HTERT RPE-1 (cell line): ENCODE data around the gene AK2.
"Not testable (repeated sequence)": the region's sequence is repeated elsewhere in the genome, so short reads cannot be mapped to it uniquely, and the experiment has no call there.

Experiments
- in situ Hi-C: fragments of 300-500 bp; cut with MboI; formaldehyde crosslinking; loops from 4 replicates; pipeline ENCODE4 v1.14.3; 2020; ENCODE audit warnings: low sequenced_read_pairs

The AK2 gene

GRCh38 chr1:33002006-33002405 is 34.7 kb downstream of the AK2 start:
- in situ Hi-C loops = no loop called here

DNA sequence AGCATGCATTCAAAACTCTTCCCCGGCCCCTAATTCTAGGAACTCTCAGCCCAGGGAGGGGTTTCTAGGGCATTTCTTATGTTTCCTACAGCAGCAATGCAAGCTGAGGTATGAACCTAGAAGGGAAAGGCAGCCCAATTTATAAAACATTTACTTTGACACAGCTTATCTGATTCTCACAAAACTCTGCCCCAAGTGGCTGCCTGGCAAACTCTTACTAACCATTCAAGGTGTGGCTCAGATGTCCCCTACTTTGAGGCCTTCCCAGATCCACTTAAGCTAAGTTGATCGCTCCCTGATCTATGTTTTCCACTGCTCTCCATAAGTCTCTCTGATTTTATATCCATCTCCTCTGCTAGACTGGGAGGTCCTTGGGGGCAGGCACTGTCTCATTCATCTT is 35.4 kb downstream of the AK2 start:
- in situ Hi-C loops = no loop called here

- in situ Hi-C loops = no loop called here
Observed at GRCh38 chr1:33000427-33001026, 36.2 kb downstream of the AK2 start.

GRCh38 chr1:32998997-32999396 is 37.7 kb downstream of the AK2 start:
- in situ Hi-C loops = no loop called here

DNA sequence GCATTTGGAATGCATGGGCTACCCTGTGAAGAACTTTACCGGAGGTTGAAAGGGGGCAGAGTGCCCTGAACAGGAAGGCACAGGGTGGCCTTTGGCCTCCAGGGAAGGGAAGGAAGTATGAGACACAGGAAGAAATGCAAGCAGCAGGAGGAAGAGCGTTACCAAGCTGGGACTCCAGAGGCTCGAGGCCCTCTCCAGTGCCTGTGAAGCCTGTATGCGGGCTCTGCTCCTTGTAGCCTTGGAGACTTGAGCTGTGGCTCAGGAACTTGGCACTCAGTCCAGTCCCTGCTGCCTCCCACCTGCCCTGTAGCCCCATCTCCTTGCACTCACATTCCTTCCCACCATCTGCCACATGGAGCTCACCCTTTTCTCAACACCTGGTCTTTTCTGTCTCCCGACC is 38.6 kb downstream of the AK2 start:
- in situ Hi-C loops = no loop called here

DNA sequence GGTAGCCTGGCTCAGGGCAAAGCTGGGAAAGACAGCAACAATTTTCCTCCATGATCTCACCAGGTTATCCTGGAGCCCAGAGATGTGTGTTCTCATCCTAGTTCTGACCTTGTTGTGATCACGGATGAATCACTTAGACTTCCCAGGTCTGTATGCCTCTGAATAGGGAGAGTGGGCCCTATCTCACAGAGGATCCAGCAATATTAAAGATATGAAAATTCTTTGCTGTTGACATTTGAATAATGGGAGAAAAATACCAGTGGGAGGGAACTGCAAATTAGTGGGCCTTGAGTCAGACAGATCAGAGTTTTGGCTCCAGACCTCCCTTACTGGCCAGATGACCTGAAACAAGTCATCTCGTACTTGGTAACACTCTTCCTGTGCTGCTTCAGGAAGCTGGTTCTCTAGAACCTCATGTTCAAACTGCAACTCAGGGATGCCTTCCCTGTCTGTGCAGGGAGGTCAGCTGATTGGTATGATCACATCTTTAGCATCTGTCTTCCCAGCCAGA is 39.2 kb downstream of the AK2 start:
- in situ Hi-C loops = no loop called here

DNA sequence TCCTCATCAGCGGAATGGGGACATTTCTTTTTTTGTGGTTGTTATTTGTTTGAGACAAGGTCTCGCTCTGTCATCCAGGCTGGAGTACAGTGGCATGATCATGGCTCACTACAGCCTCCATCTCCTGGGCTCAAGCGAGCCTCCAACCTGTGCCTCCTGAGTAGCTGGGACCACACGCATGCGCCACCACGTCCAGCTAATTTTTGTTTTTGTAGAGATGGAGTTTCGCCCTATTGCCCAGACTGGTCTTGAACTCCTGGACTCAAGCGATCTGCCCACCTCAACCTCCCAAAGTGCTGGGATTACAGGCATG is 43.4 kb downstream of the AK2 start:
- in situ Hi-C loops = not testable (repeated sequence)

DNA sequence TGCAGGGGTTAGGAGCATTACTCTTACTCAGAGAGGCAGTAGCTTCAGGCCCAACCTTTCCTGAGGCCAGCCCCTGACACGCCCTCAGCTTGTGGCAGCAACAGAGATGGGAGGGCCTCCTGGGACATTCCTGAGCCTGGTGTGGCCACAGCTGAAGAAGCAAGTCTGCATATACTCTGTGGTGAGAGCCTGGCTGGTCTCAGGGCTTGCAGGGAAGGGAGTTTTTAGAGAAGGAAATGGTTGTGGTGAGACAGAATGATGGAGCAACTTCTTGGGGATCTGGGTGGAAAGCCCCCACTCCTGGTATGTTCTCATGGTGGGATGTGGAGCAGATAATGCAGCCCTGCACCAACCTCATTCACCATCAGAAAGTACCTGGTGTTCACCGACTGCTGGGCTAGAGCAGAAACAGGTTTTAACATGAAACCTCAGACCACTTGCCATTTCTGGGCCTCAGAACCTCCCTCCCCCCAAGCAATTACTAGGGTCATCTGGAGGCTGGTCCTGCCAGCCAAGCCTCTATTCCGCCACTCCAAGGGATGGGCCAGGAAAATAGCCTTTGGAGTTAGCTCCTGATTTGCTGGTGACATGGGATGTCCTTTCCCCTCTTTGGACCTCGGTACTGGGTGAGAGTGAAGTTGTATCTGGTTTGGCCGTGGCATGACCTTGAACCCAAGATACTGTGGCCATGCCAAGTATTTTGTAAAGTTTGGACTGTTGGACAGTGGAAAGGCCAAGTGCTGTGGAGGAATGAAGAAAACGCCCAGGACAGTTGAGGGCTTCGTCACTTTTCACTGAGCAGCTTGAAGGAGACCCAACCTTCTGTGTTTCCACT is 44.0 kb downstream of the AK2 start:
- in situ Hi-C loops = no loop called here

DNA sequence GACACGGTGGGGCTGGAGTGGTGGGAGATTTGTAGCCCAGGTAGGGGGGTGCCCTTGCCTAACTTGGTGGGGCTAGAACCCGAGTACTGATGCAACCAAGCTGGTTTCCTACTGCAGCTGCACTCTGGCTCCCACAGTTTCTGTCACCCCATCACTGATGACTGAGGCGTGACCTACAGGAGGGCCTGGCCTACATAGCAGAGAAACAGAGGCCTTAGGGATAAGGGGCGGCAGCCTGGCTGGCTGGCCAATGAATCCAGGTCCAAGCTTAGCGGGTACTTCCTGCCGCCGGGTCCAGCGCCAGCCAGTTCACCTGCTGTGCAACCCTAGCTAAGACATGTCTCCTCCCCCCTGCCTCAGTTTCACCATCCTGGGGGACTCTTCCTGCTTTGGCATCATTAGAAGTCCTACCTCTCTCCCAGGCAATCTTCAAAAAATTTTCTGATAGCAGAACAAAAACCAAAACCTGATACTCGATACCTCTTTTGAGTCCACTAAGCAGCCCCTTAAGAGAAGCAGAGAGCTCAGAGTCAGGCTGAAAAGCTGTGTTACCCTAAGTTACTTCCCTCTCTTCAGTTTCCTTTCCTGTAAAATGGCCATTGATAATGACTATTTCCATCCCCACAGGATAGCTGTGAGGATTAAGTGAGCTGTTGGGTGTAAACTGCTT is 44.7 kb downstream of the AK2 start:
- in situ Hi-C loops = no loop called here

GRCh38 chr1:32991386-32991785 is 45.3 kb downstream of the AK2 start:
- in situ Hi-C loops = no loop called here

- in situ Hi-C loops = no loop called here
Observed at GRCh38 chr1:32990887-32991286, 45.8 kb downstream of the AK2 start.

GRCh38 chr1:32989160-32990050 is 47.3 kb downstream of the AK2 start:
- in situ Hi-C loops = no loop called here

DNA sequence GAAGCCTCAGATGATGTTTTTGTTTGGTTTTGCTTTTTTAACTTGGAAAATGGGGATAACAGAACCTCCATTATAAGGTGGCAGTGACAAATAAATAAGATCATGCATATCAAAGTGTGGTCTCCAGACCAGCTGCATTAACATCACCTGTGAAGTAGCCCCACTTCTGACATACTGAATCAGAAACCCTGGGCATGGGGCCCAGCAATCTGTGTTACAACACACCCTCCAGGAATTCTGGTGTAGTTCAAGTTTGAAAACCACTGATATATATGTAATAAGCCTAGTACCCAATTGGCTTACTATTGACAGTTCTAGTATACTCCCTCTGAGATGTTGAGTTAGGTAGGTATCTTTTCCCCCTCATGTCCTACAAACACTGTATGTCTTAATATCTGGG is 48.0 kb downstream of the AK2 start:
- in situ Hi-C loops = no loop called here

- in situ Hi-C loops = no loop called here
Observed at GRCh38 chr1:32985226-32985625, 51.5 kb downstream of the AK2 start.

GRCh38 chr1:32984455-32985171 is 52.1 kb downstream of the AK2 start:
- in situ Hi-C loops = no loop called here

- in situ Hi-C loops = no loop called here
Observed at GRCh38 chr1:32984090-32984454, 52.6 kb downstream of the AK2 start.

- in situ Hi-C loops = no loop called here
Observed at GRCh38 chr1:32983020-32983419, 53.7 kb downstream of the AK2 start.

DNA sequence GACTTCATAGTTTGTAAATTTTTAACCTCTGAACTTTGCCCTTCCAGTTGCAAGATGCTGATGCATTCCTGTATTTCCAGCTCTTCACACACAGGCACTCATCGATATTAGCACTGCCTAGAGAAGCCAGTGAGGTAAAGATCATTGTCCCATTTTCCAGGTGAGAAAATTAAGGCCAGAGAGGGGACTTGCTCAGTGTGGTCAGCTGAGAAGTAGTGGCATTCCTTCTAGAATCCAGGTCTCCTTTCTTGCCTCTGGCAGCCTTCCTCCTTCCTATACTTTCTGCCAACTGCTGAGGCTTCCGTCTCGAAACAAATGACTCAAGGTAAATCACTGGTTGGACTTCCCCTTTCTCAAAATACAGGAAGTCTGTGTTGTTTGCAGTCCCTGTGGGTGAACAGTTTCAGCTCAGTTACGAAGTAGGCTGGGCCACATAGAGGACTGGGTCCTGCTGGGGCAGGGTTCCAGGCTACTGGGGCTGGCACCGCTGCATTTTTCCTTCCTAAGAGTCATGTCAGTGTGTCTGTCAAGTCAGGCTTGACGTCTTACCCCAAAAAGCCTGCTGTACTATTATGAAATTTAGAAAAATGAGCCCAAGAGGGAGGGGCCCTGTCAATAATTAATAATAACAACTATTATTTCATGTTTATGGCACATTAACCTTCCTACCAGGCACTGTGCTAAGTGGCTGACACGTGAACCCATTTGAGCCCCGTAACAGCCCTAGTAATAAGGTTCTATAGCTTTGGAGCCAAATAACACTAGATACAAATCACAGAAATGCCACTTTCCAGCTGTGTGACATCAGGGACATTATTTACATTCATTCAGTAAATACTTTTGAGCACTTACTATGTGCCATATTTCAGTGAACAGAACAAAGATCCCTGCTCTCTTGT is 55.4 kb downstream of the AK2 start:
- in situ Hi-C loops = no loop called here

- in situ Hi-C loops = no loop called here
Observed at GRCh38 chr1:32980080-32980479, 56.6 kb downstream of the AK2 start.
